ENCODE results near the gene BEGAIN.

Gene BEGAIN

GRCh38 chr14:100567009-100567876, 20.0 kb downstream of the BEGAIN start:
- no peak for DNase-seq

DNA sequence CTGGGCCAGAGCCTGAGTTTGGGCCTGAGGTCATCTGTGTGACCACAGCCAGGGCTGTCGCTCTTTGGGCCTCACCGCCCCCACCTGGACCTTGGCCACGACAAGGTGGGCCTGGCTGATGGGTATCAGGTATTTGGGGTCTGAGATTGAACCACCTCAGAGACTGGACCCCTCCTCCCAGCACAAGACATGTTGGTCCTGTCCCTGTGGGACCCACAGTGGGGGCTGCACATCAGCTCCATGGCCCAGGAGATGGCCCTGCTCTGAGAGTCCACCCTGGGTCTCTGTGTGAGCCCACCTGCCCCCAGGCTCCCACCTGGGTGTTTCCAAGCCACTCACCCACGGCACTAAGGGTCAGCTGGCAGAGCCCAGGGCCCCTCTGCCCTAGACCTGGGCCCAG, 20.6 kb downstream of the BEGAIN start:
- no peak for DNase-seq

DNA sequence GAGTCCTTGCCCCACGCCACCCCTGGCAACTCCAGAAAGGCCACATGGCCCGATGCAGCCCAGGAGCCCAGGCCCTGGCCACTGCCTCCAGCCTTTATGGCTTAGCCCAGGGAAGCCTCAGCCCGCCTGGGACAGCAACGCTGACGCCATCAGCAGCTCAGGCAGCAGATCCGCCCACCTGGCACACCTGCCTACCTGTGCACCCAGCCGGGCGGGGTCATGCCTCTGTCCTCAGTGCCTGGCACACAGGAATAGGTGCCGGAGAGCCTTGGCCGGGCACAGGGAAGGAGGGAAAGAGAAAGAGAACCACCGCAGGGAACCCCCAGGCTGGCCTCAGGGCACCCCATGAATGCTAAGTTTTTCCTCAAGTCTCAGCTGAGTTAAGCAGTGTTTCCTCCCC, 21.1 kb downstream of the BEGAIN start:
- DNase-seq, result no peak

DNA sequence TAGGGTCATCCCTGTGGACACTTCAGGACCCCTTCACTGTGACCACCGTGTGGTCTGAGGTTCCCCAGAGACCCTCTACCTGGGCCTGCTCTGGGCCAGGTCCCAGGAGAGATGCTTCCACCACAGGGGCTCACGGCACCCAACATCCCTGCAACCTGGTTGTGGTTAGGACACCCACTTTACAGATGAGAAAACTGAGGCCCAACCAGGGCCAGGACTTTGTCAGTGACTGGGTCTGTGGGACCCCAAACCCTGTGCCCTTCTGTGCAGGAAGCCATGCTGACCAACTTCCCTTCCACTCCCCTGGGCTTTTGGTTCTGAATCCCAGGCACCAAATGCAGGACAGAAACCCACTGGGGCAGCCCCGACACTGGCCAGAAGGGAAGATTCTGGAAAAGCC, 21.6 kb downstream of the BEGAIN start:
- DNase-seq, result no peak

DNA sequence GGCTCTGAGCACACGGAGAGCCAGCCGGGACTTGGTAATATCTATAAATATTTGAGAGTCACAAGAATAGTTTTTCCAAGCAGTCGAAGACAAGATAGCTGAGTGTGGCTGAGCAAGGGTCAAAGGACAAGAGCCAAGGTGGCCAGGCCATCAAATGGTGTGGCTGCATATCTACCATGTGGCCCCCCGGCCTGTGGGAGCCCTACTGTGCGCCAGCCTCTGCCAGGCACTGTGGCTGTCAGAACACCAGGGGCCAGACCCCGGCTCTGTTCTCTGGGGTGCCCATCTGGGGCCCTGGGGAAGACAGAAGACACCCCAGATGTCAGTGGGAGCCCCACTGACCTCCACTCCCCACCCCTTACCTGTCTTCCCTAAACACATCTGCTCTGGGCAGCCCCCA, 22.7 kb downstream of the BEGAIN start:
- DNase-seq, result no peak

DNA sequence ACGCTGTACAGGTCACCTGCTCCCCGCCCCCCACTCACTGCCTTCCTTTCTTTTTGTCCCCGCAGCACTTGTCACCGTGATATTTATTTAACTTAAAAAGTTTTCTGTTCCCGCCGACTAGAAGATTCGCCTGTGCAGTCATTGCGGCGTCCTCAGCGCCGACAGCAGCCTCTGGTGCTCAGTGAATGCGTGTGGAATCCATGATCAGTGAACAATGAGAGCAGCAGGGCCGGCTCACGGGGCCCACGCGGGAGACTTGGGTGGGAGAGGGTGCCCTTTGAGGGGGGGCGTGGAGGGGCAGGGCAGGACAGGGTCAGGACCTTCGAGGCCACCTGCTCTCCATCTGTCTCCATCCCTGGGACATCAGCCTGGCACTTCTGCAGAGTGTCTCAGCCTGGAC, 24.5 kb downstream of the BEGAIN start:
- no peak for DNase-seq

DNA sequence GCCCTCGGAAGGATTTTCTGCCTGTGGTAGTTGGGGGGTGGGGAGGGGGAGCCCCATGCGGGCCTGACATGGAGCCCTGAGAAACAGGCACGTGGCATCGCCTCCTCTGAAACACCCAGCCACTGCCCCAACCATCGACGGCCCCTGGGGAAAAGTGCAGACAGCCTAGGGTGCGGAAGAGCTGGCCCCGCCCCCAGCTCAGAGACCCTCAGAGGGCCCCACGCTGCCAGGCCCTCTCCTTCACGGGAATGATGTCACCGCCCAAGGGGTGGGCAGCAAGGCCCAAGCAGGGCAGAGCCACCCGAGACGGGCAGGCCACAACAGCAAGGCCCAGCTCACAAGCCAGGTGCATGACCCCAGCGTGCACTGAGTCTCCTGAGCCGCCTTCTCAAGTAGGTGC, 26.2 kb downstream of the BEGAIN start:
- no peak for DNase-seq

DNA sequence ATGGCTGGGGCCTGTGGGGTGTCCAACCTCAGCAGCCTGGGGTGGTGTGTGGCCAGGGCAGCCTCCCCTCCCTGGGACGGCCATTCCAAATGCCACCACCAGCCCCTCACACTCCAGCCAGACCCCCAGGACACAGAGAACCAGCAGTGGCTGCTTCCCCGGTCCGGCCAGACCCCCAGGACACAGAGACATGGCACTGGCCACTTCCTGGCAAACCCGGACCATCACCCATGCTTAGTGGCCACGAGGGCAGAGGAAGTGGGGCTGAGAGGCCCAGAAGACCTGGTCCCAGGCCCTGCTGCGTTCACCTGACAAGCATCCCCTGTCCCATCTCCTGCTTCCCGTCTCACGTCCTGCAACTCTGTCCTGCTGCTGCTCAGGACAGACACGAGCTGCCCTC, 26.7 kb downstream of the BEGAIN start:
- DNase-seq, result no peak

GRCh38 chr14:100559455-100559854, 27.8 kb downstream of the BEGAIN start:
- no peak for DNase-seq

DNA sequence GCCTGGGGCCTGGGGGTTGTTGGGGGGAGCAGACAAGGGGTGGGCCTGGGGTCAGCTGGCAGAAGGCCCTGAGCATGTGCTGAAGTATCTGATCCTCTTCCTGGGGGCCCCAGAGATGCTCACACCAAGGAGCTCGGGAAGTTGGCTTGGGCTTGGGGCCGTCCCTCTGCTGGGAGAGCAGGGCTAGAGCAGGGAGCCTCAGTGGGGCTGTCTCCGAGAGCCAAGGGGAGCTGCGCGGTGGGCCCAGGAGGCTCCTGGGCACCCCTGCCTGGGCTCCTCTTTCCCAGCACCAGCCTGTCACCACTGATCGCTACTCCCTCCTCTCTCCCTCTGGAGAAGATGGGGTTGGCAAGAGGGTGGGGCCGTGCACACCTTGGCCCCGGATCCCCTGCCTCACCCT, 28.3 kb downstream of the BEGAIN start:
- no peak for DNase-seq

GRCh38 chr14:100558226-100558625, 29.0 kb downstream of the BEGAIN start:
- no peak for DNase-seq

DNA sequence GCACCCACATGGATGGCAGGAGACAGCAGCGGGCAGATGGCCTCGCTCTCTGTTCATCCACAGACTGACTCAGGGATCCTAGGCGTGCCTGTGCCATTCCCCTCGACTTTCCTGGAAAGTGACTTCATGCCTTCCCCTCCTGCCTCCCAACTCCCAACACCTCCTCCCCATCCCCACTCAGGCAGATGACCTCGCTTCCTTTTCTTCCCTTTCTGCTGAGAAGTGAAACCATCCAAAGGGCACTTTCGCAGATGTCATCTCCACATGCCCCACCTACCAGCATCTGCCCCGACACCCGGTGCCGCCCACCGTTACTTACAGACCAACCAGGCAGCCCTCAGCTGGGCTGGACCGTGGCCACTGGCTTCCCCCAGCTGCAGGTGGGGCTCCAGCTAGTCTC, 29.6 kb downstream of the BEGAIN start:
- no peak for DNase-seq

DNA sequence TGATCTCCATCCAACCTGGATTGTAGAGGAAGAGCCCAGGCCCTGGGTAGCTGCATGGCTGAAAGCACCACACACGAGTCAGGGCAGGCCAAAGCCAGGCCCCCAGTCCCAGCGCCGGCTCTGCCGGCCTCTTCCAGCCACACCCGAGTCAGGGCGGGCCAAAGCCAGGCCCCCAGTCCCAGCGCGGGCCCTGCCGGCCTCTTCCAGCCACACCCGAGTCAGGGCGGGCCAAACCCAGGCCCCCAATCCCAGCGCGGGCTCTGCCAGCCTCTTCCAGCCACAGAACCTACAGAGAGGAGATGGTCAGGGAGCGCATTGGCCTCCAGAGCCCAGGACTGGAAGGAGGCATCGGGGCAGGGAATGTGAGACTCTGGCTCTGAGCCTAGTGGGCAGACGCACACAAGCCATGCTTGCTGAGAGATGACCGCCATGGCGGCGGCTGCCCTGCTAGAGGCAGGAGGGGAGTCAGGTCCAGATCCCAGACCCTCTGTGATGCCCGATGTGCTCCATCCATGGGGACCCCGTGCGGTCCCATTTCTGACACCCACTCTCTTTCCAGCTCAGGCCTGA, 30.2 kb downstream of the BEGAIN start:
- no peak for DNase-seq

DNA sequence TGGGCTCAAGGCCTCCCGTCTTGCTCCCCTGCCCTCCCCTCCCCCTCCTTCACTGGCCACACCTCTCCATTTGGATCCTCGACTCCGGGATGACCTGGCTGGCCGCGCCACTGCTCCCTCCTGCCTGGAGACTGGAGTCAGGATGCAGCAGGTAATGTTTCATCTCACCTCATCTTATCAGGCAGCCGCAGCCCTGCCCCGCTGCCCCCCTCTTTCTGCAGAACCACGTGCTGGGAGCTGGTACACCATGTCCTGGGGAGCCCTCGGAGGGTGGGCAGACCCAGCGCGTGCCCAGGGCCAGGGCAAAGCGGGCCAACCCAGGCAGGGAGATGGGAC, 31.1 kb downstream of the BEGAIN start:
- no peak for DNase-seq

DNA sequence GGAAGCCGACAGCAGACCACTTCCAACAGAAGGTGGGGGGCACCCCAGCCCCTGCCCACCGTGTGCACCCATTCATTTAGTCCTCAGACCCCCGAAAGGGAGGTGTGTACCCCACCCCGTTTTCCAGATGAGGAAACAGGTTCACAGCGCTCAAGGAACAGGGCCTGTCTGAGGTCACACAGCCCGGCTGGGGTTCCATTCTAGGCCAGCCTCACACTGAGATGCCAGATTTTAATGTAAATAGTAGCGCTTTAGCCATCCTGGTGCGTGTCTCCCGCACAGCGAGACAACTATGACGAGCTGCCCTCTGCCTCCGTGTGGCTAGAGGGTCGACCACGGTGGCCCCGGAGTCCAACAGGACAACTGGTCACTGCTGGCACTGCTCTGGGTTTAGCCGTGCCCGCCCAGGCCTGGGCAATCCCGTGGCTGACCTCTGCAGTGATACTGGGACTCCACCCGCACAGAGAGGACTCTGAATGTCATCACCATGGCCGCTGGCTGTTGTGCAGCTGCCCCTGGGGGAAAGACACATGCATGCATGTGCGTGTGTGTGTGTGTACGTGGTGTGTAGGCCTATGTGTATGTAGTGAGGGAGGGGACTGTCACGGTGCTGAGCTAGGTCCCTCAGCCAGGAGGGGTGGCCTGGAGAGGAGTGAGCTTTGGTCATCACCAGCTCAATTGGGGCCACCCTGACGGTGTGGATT, 31.6 kb downstream of the BEGAIN start:
- no peak for DNase-seq

DNA sequence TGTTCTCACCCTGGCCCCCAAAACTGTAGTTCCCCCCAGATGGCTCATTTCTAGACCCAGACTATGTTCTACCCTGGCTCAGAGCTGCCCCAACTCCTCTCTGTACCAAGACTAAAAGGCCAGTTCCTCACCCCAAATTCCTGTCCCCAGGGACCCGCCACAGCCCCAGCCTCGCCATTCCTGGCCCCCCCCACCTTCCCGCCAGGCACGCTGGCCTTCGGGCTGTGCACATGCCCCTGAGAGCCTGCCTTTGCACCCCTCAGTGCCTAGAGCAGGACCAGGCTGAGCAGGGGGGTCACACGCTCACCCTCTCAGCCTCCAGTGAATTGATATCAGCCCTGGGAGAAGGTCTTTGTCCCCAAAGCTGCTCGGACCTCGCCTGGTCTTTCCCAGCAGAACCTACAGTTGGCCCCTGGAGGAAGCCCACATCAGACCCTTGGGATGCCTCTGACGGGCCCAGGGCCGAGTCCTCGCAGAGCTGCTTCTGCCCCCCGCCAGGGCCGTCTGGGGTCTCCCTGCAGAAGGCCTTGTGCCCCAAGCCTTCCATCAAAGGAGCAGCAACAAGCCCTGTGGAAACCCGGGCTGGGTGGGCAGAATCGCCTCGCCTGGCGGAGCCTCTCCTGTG, 32.4 kb downstream of the BEGAIN start:
- DNase-seq, result no peak

DNA sequence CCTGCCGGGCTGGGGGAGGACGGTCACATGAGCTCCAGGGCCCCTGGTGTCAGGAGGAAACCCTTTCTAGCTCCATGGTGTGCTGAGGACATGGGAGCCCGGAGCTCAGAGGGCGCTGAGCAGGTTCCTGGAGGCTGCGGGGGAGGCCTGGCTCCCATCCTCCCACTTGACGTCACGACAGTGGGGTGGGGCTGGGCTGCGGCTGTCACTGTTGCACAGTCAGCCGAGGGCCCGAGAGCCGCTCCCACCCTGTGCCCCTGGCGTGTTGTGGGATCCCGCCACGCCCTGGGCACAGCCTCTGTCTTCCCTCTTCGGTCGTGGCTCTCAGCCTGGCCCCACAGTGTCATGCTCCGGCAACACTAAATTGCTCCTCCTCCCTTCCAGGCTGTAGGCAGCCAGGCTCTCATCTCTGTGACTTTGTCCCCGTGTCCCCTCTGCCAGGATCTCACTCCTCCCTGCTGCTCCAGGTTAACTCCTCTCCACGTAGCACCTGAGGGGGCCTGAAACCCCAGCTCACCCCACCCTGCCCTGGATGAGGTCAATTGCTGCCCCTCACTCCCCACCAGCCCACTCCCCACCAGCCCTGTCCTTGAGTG, 33.0 kb downstream of the BEGAIN start:
- DNase-seq, result no peak

GRCh38 chr14:100553471-100553870, 33.7 kb downstream of the BEGAIN start:
- no peak for DNase-seq

DNA sequence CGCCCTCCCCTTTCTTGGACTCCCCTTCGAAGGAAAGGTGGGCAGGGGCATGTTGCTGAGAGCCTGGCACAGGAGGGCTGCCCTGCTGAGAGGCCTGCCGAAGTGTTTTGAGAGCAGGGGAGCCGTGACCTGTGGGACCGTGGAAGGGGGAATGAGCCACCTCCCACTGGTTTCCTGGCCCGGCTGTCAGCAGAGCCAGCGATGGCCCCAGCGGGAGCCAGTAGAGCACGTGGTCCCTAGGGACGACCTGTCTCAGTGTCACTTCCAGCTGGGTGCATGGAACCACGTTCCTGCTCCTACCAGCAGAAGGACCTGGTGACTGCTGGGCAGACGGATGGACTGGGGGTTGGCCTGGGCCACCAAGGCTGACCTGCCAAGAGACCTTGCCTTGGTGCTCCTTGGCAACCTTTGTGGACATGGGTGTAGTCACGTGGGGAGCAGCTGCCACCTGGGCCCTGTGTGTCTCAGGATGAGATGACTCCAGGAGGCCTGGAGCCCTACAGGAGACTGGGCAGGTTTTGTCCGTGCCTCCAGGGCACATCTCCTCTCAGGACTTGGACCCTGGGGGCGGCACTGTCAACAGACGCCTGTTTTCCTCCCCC, 34.6 kb downstream of the BEGAIN start:
- DNase-seq, result no peak

DNA sequence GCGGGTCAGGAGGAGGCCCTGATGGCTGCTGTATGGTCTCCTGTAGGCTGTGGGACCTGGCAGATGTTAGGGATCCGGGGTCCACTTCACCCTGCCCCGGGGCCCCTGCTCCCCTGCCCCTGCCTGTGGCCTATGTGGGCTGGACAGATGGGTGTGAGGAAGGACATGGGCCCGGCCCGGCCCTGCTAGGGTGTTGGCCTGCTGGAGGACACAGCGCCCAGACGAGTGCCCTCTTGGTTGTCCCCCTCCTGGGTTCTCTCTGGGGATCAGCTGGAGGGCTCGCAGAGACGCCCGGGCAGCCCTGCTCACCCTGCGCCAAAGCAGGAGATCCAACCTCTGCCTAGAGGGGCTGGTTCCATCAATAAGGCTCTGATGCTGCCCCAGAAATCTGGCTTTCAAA, 36.2 kb downstream of the BEGAIN start:
- DNase-seq, result no peak

DNA sequence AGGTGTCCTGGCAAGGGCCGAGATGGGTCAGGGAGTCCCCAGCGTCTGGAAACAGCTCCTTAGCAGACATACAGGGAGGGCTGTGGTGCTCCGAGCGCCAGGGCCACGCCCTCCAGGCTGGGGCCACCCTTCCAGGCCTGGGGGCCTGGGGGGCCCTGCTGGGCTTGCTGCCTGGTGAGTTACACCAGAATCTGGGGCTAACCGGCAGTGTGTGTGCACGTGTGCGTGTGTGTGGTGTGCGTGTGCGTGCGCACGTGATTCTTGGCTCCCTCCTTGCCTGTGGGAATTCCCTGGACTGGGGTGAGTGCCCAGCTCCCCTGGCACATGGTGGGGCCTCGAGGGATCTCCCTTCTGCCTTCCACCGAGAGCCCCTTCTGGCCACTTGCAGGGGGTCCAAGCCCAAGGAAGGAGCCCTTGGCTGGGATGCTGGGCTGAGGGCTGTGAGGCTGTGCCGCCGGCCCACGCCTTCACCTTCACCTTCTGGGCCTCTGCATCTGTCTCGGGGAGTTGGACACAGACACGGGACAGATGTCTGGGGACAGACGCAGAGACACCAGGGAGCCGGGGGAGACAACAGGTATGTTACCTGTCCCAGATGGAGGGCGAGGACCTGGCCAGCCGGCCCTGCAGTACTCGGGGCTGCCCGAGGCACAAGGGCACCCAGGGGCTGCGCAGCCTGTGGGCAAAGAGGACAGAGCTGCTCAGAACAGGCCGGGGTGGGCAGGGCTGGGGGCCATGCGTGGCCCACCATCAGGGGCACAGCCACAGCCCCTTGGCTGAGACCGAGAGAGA, 37.2 kb downstream of the BEGAIN start:
- DNase-seq, result no peak

DNA sequence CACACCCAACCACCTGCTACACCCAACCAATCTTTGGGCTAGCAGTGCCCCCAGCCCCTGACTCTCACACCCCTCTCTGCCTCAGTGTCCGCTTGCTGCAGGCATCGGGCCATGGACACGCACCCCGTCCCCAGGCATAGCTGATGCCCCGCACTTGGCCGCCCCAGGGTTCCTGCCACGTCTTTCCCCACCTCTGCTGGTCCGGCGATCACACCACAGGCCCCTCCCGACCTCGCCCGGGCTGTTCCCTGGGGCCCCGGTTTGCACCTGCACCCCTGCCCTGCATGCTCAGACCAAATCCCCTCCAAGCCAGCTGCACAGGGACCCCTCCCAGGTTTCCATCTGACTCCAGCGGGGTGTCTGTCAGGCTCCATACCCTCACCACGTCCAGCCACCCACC, 38.3 kb downstream of the BEGAIN start:
- DNase-seq, result no peak

All from CD4-positive, alpha-beta T cell treated with Interleukin-17A for 4 hours (primary cell).